SIG-M5 treated with dmso at 0.1 percent for 504 hours (cell line): ENCODE measurements around the gene ST6GALNAC6.
A peak's percentile ranks its signal among the peaks of the same experiment; 100 is the strongest.

Source experiments
- DNase-seq: peaks from one replicate; lab custom pipeline; 2025; ENCODE audit not compliant: unreplicated experiment; lab: John Stamatoyannopoulos, UW

The ST6GALNAC6 gene, protein sequence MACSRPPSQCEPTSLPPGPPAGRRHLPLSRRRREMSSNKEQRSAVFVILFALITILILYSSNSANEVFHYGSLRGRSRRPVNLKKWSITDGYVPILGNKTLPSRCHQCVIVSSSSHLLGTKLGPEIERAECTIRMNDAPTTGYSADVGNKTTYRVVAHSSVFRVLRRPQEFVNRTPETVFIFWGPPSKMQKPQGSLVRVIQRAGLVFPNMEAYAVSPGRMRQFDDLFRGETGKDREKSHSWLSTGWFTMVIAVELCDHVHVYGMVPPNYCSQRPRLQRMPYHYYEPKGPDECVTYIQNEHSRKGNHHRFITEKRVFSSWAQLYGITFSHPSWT

DNA sequence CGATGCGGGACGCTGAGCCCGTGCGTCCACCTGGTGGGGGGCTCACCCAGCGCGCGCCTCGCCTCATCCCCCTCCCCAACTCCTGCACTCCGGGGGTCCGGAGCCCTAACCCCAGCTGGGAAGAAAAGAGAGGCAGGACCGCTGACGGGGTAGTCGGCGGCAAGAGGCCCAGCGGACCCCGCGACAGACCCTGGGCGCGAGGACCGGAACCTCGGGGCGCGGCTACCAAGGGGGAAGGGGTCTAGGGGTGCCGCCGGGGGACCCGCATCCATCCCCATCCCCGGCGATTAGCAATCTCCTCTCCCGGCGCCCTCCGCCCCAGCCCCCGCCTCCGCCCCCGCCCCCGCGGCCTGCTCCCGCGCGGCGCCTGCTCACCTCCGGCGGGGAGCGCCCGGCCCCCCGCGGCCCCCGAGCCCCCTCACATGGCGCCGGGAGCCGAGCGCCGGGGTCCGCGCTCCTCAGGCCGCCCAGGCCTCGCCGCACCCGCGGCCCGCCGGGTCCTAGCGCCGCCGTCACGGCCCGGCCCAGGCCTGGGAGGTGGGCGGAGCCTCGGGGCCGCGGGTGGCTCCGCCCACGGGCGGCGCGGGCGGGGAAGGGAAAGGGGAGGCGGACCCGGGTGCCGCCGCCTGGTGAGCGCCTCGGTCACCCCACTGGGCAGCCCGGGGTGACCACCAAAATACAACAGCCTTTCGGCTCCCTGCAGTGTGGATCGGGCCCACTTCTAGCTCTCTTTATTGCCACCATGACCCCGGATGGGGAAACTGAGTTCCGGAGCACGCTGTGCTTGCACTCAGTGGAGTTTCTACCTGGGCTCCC is at the start of gene ST6GALNAC6:
Gene ST6GALNAC6 (minus strand): TSS at position 476 of the 816 bp plus-strand sequence. CDS start 1,622 bp downstream, outside the sequence.
- peak; percentile 44 for DNase-seq

DNA sequence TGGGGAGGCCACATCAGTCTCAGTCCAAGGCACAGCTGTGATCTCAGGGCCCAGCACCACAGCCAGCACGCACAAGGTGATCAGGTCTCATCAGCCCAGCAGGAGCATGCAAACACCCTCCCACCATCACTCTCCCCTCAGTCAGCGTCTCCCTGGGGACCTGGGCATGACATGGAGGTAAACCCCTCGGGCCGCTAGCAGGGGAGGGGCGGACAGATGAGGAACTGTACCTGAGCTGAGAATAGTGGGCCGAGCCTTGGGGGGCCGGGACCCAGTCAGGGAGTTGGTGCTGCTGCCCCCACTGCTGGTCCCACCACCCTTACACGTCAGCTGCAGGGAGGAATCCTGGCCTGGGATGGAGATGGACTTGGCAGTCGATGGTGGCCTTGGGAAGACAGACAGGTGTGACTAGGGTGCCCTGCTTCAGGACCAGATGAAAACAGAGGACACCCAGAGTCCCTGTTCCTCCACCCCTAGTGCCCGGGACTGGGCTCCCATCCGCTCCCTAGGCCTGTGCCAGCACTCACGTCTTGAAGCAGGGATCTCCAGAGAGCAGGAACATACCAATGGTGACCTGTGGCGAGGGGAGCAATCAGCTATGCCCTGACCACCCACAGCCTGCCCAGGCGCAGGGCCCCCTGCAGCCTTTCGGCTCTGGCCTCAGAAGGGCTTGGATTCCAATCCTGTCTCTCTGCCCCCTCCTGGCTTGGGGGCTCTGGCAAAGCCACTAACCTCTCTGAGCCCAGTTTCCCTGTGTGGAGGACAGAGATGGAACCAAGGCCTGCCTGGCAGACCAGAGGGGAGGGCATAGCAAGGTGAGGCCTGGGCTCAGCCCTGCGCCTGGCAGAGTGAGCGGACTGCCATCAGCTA is 48.7 kb upstream of the ST6GALNAC6 start:
- no peak for DNase-seq

DNA sequence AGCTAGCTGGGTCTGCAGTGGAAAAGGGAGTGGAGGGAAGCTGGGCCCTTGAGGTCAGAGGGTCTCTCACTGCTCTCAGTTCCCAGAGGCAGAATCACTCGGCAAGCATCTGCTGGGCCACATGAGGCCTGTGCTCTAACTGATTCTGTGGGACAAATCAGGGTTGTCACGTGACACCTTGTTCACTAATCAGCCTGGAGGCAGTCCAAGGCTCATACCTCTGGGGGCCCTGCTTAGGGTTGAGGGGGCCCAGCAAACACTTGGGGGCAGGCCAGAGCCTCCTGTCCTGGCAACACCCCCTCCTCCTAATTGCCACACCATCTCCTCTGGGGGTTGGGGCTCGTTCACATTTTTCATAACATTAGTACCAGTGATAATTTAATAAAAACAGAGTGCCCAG is 47.3 kb upstream of the ST6GALNAC6 start:
- DNase-seq: no peak

DNA sequence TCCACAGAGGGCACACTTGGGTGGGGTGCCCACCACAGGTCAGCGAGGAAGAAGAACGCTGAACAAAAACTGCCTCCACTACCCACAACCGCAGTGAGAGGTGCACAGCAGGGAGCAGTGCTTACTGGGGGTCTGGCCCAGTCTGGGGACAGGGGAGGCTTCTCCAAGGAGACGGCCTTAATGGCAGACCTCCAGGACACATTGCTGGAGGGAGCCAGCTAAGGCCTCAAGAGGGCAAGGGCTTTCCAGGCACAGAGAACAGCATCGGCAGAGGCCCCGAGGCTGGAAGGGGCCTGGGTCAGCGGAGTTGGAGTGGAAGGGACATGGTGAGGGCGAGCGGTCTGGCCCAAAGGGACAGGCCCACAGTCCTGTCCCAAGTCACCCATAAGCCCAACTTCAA is 46.5 kb upstream of the ST6GALNAC6 start:
- DNase-seq: no peak

DNA sequence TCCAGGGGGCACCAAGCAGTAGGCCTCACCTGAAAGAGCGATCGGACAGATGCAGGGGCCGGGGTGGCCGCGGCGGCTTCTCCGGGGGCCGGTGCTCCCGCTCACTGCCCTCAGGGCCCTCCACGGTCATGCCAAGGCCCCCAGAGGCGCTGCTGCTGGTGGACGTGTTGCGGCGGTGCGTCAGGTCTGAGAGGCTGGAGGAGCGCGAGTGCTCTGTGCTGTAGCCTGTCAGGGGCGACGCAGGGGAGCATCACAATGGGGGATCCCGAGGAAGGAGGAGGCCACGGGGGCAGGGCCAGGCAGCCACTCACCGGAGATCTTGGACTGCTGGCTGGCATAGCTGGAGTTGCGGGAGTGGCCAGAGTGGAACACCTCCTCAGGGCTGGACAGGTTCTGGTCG is 45.9 kb upstream of the ST6GALNAC6 start:
- DNase-seq: no peak

DNA sequence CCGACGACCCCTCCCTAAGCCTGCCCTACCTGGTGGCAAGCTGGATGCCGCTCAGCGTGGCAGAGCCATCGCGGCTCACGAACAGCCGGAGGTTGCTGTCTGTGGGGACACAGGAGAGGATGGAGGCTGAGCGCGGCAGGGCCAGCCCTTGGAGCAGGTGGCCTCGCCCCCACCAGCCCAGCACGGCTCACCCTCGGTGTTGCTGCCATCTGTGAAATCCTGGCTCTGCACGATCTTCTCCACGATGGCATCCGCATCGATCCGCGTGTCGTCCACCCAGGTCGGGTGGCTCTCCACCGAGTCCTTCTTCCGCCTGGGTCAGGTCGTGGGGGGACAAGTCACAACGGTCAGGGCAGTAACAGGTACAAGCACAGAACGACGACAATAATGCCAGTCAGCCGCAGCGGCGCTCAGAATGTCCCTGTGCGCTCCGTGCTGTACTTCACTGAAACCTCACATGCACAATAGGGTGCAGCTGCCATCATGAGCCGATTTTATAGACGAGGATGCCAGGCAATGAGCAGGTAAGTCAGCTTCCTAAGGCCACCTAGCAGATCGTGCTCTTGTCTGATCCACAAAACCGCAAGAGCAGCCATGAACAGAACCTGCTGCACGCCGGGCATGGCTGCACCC is 45.3 kb upstream of the ST6GALNAC6 start:
- DNase-seq: no peak

DNA sequence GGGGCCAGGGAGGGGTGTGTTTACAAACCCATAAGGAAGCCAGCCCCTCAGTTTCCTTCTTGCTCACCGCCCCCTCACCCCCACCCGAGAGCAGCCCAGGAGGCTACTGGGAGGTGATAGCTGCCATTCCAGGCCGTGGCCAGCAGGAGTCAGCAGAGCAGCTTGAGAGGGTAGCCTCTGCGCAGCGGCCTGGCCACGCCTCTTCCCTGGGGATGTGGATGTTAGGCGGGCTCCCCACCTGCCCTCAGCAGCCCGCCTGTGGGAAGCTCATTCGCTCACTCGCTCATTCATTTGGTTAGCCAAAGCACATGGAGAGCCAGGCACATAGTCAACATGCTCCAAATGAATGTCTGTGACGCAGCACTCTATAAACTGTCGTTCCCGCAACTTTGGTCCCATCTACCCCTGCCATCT is 44.3 kb upstream of the ST6GALNAC6 start:
- peak; percentile 76 for DNase-seq

DNA sequence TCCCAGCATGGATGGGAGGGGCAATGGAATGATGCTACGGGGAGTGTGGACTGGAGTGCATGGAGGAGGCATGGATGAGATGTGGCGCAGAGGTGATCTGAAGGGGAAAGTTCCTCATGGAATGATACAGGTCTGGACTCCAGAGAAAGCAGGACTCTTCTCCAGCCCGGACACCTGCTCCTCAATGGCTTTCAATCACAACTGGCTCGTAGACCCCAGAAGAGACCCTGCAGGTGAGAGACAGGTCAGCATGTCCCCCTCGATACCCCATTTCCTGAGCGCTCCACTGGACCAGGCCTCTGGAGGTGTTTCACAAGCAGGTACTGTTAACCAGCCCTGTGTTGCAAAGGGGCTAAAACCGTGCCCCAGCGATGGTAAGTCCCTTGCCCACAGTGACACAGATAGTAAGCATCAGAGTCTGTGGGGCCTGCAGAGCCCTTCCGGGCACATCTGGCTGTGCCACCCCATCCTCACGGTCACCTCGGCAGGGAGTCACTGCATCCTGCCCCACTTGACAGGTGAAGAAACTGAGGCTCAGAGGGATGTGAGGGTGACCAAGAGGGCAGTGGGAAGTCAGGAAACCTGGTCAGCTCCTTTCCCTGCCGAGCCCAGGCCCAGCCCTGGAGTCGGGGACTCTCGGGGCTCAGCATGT is 43.7 kb upstream of the ST6GALNAC6 start:
- no peak for DNase-seq

DNA sequence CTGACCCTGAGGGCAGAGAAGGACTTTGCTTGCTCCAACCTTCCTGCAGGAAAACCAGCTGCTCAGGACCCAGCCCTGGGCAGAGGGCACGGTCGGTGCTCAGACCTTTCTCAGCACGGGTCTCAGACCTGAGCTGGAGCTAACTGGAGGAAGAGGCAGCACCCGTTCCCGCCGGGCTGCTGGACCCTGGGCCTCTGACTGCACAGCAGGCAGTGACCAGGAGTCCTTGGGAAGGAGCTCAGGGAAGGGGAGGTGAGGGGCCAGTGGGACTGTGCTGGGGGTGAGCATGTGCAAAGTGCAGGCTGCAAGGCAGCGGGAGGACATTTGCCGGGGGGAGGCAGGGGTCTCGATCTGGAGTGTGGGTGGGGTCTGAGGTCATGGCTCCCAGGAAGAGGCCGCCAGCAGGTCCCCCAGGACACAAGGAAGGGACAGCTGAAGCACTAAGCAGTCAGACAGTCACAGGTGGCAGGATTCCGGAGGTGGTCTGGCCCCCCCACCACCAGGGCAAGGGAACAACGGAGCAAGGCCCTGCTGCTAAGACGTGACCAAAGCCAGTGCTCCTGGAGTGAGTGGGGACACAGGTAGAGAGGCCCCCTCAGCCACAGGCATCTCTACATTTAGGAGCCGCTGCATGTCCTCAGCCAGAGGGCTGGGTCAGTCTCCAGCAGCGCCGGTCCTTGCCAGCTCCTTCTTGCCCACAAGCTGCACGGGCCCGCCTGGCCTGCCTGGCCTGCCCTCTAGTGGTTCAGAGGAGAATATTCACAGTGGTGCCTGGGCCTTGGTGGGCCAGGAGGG is 43.0 kb upstream of the ST6GALNAC6 start:
- peak; percentile 42 for DNase-seq

DNA sequence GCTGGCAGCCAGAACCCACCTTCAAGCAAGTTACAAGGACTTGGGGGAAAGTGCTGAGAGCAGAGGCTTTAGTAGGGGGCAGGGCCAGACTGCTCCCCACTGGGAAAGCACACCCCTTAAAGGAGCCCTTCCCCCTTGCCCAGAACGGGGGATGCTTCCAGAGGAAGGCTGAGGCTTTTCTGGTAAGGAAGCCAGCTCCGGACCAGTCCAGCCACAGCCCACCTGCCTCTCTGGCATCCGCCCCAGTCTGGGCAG is 42.5 kb upstream of the ST6GALNAC6 start:
- no peak for DNase-seq

DNA sequence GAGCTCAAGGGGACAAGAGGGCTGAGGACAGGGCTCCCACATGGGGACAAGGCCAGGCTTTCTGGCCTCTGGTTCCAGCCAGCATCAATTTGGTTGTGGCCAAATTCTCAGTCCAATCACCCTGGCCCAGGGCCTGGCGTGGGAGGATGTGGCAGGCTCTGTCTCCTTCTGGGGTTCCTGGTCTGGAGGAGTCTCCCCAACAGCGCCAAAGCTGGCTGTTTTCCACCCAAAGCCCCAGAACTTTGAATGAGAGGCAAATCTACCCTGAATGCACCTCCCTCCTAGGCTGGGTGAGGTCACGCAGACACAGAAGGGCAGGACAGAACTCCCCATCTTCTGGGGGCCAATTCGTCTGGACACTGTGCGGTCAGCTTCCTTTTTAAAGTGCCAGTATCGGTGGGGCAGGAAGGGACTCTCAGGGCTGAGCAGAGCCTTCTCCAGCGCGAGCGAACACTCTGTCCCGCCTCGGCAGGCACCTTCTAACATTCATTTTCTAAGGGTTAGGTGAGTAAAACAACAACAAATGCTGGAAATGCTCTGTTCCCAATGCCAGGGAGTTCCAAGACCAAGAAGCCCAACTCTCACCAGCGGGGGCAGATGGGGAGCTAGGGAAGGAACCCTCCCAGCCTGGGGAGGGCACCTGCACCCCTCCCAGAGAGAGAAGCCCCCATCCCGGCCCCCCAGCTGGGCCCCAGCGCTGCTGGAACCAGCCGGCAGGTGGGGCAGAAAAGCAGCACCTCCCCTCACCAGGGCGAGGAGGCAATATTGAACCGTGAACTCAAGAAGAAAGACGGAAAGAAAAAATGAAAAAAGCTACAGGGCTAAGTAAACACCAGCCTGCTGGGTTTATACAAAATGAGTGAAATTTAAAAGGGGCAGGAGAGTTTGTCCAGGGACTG is 41.9 kb upstream of the ST6GALNAC6 start:
- DNase-seq: no peak

DNA sequence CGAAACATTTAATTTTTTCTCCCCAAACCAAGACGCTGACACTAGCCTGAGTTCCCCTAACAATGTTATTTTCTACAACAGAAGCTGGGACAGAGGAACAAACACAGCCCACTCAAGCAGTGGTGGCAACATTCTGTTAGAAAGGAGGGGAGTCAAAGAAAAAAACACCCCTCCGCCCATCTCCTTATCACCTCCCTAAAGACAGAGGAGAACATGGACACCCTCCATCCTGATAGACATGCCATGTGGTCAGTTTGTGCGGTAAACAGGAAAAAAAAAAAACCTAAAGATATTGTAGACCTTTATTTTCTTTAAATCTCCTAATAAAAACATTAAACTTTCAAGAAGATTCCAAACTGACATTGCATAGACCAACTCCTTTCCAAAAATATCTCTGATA is 41.2 kb upstream of the ST6GALNAC6 start:
- DNase-seq: no peak

DNA sequence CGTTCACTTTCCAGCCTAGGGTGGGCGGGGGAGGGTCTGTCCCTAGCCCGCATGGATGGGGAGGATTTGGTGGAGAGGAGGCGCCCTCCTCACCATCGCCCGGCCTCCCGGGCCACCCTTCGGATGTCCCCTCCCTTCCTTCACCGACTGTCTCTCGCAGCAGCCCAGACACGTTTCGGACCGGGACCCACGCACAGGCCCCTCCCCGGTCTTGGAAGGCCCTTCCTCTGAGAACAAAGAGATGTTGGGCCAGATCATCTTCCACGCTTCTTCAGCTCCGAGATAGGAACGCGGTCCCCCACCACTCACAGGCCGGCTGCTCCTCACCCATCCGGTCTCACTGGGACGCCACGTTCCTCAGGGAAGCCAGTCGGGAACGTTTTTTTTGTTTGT is 38.9 kb upstream of the ST6GALNAC6 start:
- no peak for DNase-seq

DNA sequence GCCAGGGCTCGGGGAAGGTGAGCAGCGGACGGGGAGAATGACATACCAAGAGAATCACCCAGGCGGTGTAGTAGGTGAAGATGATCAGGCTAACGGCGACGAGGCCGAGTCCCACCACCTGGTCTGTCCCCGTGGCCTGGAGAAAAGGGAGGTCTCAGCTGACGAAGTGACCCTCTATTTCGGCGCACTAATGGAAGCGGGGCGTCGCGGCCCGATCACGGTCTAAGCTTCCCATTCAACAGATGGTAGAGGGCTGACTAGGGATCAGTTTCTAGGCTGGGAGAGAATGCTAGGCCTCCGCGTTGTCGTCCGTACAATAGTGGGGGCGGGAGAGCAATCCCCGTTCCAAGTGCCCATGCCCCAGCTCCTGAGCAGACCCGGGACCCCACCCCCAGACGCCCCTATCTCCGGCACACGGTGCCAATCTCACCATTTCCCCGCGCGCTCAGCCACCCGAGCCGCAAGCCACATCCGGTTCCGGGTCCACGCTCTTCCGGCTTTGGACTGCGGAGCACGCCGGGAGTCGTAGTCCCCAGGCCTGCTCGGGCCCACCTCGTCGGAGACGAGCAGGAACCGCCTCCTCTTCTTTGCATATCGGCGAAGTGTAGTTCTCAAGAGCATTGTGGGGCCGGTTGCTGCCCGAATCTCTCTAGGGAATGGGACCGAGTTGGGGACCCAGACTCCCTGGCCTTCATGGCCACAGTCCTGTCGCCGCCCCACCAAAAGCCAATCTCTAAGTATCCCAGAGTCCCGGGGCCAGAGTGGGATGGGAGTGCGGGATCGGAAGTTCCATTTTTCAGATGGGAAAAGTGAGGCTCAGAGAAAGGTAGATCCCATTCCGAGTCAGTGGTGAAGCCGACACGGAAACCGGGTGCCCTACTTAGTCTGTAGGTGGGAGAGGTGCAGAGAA is 38.2 kb upstream of the ST6GALNAC6 start, which contains the start of gene DPM2:
Gene DPM2 (minus strand): TSS at position 467 of the 910 bp plus-strand sequence. CDS start 34 bp downstream, at position 433.
- DNase-seq: peak; percentile 81

DNA sequence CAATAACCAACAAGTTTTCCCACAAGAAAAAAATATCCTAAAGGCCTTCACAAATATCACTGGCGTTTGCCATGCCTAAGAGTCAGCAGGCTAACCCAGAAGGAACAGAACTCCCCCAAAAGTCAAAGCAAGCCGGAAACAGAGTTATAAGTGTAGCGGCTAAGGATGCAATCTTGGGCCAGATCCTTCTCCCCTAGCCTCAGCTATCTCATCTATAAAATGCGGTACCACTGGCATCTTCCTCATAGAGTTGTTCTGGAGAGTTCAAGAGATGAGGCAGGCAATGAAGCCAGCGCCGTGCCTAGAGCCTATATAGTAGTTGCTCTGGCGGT is 37.6 kb upstream of the ST6GALNAC6 start:
- peak; percentile 26 for DNase-seq

DNA sequence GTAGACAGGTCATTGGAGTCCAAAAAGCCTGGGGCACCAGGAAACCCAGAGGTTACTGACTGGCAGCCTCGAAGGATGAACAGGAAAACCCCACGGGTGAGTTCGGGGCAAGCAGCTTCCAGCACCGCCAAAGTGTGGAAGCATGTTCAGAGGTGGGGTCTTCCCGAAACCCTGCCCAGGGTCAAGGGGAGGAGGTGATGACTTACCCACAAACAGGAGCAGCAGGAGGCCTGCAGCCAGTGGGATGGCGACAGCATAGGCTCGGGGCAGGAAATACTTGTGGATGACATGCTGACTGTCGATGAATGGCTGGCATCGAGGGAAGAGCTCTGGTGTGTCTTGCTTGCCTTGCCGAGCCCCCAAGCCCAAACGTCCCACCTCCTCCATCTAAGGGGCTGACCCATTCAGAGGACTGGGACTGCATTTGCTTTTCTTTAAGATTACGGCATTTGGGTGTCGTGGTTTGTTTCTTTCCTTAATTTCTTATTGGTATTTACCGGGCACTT is 37.0 kb upstream of the ST6GALNAC6 start:
- no peak for DNase-seq

DNA sequence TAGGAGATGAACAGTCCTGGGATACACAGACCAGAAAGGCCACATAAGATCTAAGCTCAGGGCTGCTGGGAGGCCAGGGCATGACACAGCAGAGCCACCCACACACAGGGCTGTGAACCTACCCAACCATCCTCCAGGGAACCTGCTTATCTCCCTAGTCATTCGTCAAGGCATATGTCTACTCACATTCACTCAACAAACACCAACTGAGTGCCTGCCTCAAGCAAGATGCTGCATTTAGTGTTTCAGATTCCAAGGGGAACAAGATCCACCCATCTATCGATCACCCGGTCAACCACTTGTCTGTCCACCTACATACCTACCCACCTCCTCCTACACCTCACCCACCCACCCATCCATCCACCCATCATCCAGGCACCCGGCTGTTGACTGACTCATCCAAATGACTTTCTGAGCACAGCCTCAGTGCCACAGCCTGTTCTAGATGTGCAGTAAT is 36.4 kb upstream of the ST6GALNAC6 start:
- DNase-seq: no peak

DNA sequence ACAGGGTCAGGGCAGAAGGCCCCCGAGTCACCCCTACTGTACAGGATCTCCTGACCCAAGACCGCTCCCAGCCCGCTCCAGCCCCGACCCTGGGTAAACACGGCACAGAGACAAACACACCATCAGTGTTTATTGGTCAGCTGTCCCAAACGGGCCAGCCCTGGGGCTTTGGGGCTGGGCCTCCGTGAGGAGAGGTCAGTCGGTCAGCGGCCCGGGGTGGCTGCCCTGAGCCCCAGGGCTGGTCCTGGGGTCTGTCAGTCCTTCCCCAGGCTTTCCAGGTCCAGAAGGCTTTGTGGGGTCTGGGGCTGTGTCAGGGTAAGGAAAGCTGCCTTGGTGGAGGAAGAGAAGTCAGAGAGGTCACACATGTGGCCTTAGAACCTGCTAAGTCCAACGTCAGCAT is 35.6 kb upstream of the ST6GALNAC6 start:
- DNase-seq: no peak
